ENCODE measurements around the gene CDC16. TPM values are rescaled to one million over a fixed set of nuclear protein-coding genes. Genes with fewer than 3 reads are reported as not detected.

CDC16 gene
- total and polyA plus RNA-seq, 9 of the 15 experiments (the other 6 are each of a cell fraction or from before 2014, with no cell fraction given): 23.2 to 102 (median 51.6) TPM

DNA sequence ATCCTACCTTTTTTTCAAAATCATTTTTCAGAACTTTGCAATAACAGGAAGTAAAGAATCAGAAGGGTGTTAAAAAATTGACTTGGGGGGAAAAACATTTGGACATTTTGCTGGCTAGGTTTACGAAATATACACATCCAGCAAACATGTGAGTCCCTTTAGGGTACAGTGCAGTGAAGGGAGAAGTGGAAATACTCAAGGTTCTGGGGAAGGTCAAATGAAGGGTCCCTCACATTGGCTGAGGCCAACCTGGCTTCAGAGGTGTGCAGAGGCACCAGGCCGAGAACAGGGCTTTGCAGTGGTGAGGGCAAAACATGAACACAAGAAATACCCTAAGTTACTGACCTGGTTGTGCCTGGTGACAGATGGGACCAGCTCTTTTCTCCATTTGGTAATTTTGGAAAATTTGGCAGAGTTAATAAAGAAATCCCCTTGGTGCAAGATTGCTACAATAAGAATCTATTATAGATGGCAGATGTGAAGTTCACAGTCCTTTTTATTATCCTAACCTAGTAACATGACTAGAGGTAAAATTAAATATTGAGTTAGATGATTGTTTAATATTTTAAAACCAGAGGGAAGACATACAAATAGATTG, 45.2 kb downstream of the CDC16 start (continued):
- TF ChIP-seq MAZ (CRISPR knock-in tag; conservative IDR thresholded peaks at IDR 0.05 in 1 of 2, IDR thresholded peaks at IDR 0.05 in 1 of 2): 0 out of 4 replicates have a peak, but pooled peaks of 1 of the 2 experiments have one; percentile 21
- TF ChIP-seq NFRKB (IDR thresholded peaks at IDR 0.05; ENCODE audit: low read depth): peak; percentile 26; the same call in 1 of the 2 replicates
- TF ChIP-seq CREB3 (tag; conservative IDR thresholded peaks at IDR 0.05; ENCODE audit: low read depth): peak; percentile 15; the same call in 1 of the 2 replicates
- TF ChIP-seq ESRRA (IDR thresholded peaks at IDR 0.05; ENCODE audit: borderline replicate concordance, low read depth): peak; percentile 27; the same call in 1 of the 2 replicates
- TF ChIP-seq SMAD1 (IDR thresholded peaks at IDR 0.05; ENCODE audit: low read depth, low read length, partially characterized antibody): no peak
- TF ChIP-seq TCF7 (IDR thresholded peaks at IDR 0.05; ENCODE audit: borderline replicate concordance): no peak
- no peak for TF ChIP-seq MXI1 (IDR thresholded peaks at IDR 0.05; ENCODE audit: low read depth, low read length)
- no peak for TF ChIP-seq CBFA2T3 (IDR thresholded peaks at IDR 0.05)
- TF ChIP-seq DMBX1 (CRISPR knock-in tag; IDR thresholded peaks at IDR 0.05; ENCODE audit: borderline replicate concordance): 0 out of 2 replicates have a peak, but pooled peaks have one; percentile 28
